ENCODE data around the gene TRPC6. TPM values are rescaled to one million over a fixed set of nuclear protein-coding genes. Genes with fewer than 3 reads are reported as not detected.
A peak's percentile ranks its signal among the peaks of the same experiment; 100 is the strongest.

The TRPC6 gene
- total and polyA plus RNA-seq, 2 donors (not counting 1 experiment from before 2014, with no cell fraction given) = 4.6 to 26.4 TPM

- Histone ChIP-seq H3K27me3 (ENCODE audit: control insufficient read depth, insufficient read depth, low read length) (no peaks in the 10 kb centered on the region), H3K4me1 (ENCODE audit: control insufficient read depth, extremely low read depth, insufficient read depth, low read length) (no peaks in the 10 kb centered on the region), H3K9me3 (ENCODE audit: control insufficient read depth, insufficient read depth, low read depth, low read length) (no peaks in the 10 kb centered on the region), H3K36me3 (ENCODE audit: control insufficient read depth, insufficient read depth, low read length) (no peaks in the 10 kb centered on the region), H2AFZ (ENCODE audit: low read length) (no peak overlapping the region), H3K4me3 (replicated peaks in 1 of 4; ENCODE audit: control extremely low read depth in 1 of 4, insufficient read depth in 1 of 4, low read depth in 3 of 4, low read length in 4 of 4) (no peak overlapping the region), H3K27ac (ENCODE audit: insufficient read depth, low read length) (no peak overlapping the region), H3K9ac (ENCODE audit: insufficient read depth, low read length) (no peak overlapping the region), H3K4me2 (ENCODE audit: extremely low read depth, insufficient read depth, low read length) (no peak overlapping the region), H3K79me2 (ENCODE audit: control insufficient read depth, insufficient read depth, low read length) (no peaks in the 10 kb centered on the region), H4K20me1 (ENCODE audit: control insufficient read depth, extremely low read depth, insufficient read depth, low read length) (no peaks in the 10 kb centered on the region)
- TF ChIP-seq, protein P1, sequence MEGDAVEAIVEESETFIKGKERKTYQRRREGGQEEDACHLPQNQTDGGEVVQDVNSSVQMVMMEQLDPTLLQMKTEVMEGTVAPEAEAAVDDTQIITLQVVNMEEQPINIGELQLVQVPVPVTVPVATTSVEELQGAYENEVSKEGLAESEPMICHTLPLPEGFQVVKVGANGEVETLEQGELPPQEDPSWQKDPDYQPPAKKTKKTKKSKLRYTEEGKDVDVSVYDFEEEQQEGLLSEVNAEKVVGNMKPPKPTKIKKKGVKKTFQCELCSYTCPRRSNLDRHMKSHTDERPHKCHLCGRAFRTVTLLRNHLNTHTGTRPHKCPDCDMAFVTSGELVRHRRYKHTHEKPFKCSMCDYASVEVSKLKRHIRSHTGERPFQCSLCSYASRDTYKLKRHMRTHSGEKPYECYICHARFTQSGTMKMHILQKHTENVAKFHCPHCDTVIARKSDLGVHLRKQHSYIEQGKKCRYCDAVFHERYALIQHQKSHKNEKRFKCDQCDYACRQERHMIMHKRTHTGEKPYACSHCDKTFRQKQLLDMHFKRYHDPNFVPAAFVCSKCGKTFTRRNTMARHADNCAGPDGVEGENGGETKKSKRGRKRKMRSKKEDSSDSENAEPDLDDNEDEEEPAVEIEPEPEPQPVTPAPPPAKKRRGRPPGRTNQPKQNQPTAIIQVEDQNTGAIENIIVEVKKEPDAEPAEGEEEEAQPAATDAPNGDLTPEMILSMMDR (conservative IDR thresholded peaks at IDR 0.05 in 1 of 2, IDR thresholded peaks at IDR 0.05 in 1 of 2; ENCODE audit: low read depth in 1 of 2, low read length in 2 of 2) = no peak
- no peak for TF ChIP-seq EZH2 (IDR thresholded peaks at IDR 0.05; ENCODE audit: low read length, missing control alignments)
- DNase-seq (ENCODE audit: low read depth in 2 of 2) = peak in 1 of 2 donors; percentile 37
Measured at GRCh38 chr11:101617735-101618332, 34.0 kb upstream of the TRPC6 start.

GRCh38 chr11:101612481-101612880 lies 28.7 kb upstream of the TRPC6 start:
- no peaks in the 10 kb centered on the region for H3K27me3 ChIP-seq (ENCODE audit: control insufficient read depth, insufficient read depth, low read length)

DNA sequence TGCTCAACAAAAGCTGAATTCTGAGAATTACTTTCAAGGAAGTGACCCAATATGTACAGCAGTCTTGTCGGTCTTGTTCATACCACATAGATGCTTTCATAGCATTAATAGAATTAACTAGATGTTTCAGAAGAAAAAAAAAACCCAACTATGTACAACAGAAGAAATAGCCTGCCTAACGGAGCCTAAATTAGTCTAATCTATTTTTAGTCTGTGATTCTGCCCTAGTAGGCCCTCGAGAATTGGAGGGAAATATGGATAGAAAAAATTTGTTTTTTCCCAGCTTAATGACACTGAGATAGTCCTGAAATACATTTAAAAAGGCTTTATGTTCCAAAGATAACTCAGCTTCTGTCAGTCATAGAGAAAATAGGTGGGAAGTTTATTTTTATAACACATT lies 17.1 kb upstream of the TRPC6 start:
- H3K4me2 ChIP-seq (ENCODE audit: extremely low read depth, insufficient read depth, low read length) = no peak overlapping the region
- DNase-seq (ENCODE audit: low read depth in 2 of 2) = no peak

More at GRCh38 chr11:101612481-101612880, 28.7 kb upstream of the TRPC6 start:
- TF ChIP-seq EZH2 (IDR thresholded peaks at IDR 0.05; ENCODE audit: low read length, missing control alignments) = no peak
- TF ChIP-seq, protein P1 (conservative IDR thresholded peaks at IDR 0.05 in 1 of 2, IDR thresholded peaks at IDR 0.05 in 1 of 2; ENCODE audit: low read depth in 1 of 2, low read length in 2 of 2) = no peak
- H3K79me2 ChIP-seq (ENCODE audit: control insufficient read depth, insufficient read depth, low read length) = no peaks in the 10 kb centered on the region
- no peaks in the 10 kb centered on the region for H3K4me1 ChIP-seq (ENCODE audit: control insufficient read depth, extremely low read depth, insufficient read depth, low read length)
- no peak overlapping the region for H3K4me2 ChIP-seq (ENCODE audit: extremely low read depth, insufficient read depth, low read length)
- no peaks in the 10 kb centered on the region for H3K36me3 ChIP-seq (ENCODE audit: control insufficient read depth, insufficient read depth, low read length)
- H4K20me1 ChIP-seq (ENCODE audit: control insufficient read depth, extremely low read depth, insufficient read depth, low read length) = no peaks in the 10 kb centered on the region
- no peak overlapping the region for H3K27ac ChIP-seq (ENCODE audit: insufficient read depth, low read length)
- H3K9ac ChIP-seq (ENCODE audit: insufficient read depth, low read length) = no peak overlapping the region
- H3K4me3 ChIP-seq (replicated peaks in 1 of 4; ENCODE audit: control extremely low read depth in 1 of 4, insufficient read depth in 1 of 4, low read depth in 3 of 4, low read length in 4 of 4) = no peak overlapping the region
- no peak for DNase-seq (ENCODE audit: low read depth in 2 of 2)
- no peak overlapping the region for H2AFZ ChIP-seq (ENCODE audit: low read length)
- no peaks in the 10 kb centered on the region for H3K9me3 ChIP-seq (ENCODE audit: control insufficient read depth, insufficient read depth, low read depth, low read length)

More for the DNA sequence above, 17.1 kb upstream of the TRPC6 start:
- Histone ChIP-seq H3K27me3 (ENCODE audit: control insufficient read depth, insufficient read depth, low read length) (no peaks in the 10 kb centered on the region), H3K27ac (ENCODE audit: insufficient read depth, low read length) (no peak overlapping the region), H2AFZ (ENCODE audit: low read length) (no peak overlapping the region), H3K9me3 (ENCODE audit: control insufficient read depth, insufficient read depth, low read depth, low read length) (no peaks in the 10 kb centered on the region), H3K79me2 (ENCODE audit: control insufficient read depth, insufficient read depth, low read length) (no peaks in the 10 kb centered on the region), H3K9ac (ENCODE audit: insufficient read depth, low read length) (no peak overlapping the region), H3K36me3 (ENCODE audit: control insufficient read depth, insufficient read depth, low read length) (no peaks in the 10 kb centered on the region), H4K20me1 (ENCODE audit: control insufficient read depth, extremely low read depth, insufficient read depth, low read length) (no peaks in the 10 kb centered on the region), H3K4me1 (ENCODE audit: control insufficient read depth, extremely low read depth, insufficient read depth, low read length) (no peaks in the 10 kb centered on the region), H3K4me3 (replicated peaks in 1 of 4; ENCODE audit: control extremely low read depth in 1 of 4, insufficient read depth in 1 of 4, low read depth in 3 of 4, low read length in 4 of 4) (no peak overlapping the region)
- no peak for TF ChIP-seq EZH2 (IDR thresholded peaks at IDR 0.05; ENCODE audit: low read length, missing control alignments)
- TF ChIP-seq, protein P1 (conservative IDR thresholded peaks at IDR 0.05 in 1 of 2, IDR thresholded peaks at IDR 0.05 in 1 of 2; ENCODE audit: low read depth in 1 of 2, low read length in 2 of 2) = no peak
